SK-N-SH (cell line): ENCODE measurements around the gene C17orf75. TPM values are rescaled to one million over a fixed set of nuclear protein-coding genes. Genes with fewer than 3 reads are reported as not detected.
A peak's percentile ranks its signal among the peaks of the same experiment; 100 is the strongest.

Experiments used
- CTCF ChIA-PET: fragments of 300-600, 350-600 bp; formaldehyde crosslinking; extraction: SDS; loops from one replicate; lab custom pipeline; 2021; lab: Yijun Ruan, JAX
- POLR2A ChIA-PET: fragments of 350-600 bp; sonication (Branson Sonifier 250); formaldehyde crosslinking; extraction: SDS; loops from one replicate; lab custom pipeline; 2020; ENCODE audit warnings: antibody characterized with exemption, inconsistent platforms; lab: Yijun Ruan, JAX
- DNase-seq: peaks from one replicate; pipeline ENCODE4 v3.0.0; 2012
- H2AFZ ChIP-seq: fragments of 200-600 bp; sonication (generic); 2 replicates; pipeline ENCODE4 v1.8.1; 2016; ENCODE audit warnings: antibody characterized with exemption, mild to moderate bottlenecking, low read depth
- H3F3A ChIP-seq: fragments of 200-600 bp; sonication (generic); replicated peaks from 2 replicates; pipeline ENCODE3; 2016; ENCODE audit warnings: antibody characterized with exemption, mild to moderate bottlenecking; ENCODE audit not compliant: insufficient read depth
- H3K27ac ChIP-seq, 2 experiments: fragments of 200-500 bp in 1 of 2; fragments of 200-600 bp in 1 of 2; sonication (Bioruptor generic) in 1 of 2; sonication (generic), shearing (Covaris generic) in 1 of 2; 2 replicates each; pipeline versions ENCODE4 v1.5.1 to v1.6.1; 2014 to 2016; ENCODE audit warnings: low read depth in 2 of 2, inconsistent platforms in 1 of 2, low read length in 1 of 2, mild to moderate bottlenecking in 1 of 2, mixed read lengths in 1 of 2
- H3K27me3 ChIP-seq: fragments of 200-600 bp; sonication (generic), shearing (Covaris generic); 2 replicates; pipeline ENCODE4 v1.6.1; 2016; ENCODE audit warnings: mixed run types; ENCODE audit not compliant: insufficient read depth
- H3K36me3 ChIP-seq, 2 experiments: fragments of 200-500 bp in 1 of 2; fragments of 200-600 bp in 1 of 2; sonication (Bioruptor generic) in 1 of 2; sonication (generic) in 1 of 2; replicated peaks in 1 of 2; 2 replicates each; pipeline versions ENCODE3 to v1.5.1; 2014 to 2016; ENCODE audit warnings: low read length in 1 of 2, mild to moderate bottlenecking in 1 of 2; ENCODE audit not compliant: insufficient read depth in 2 of 2, control insufficient read depth in 1 of 2
- H3K4me1 ChIP-seq, 2 experiments: fragments of 200-500 bp in 1 of 2; fragments of 200-600 bp in 1 of 2; sonication (Bioruptor generic) in 1 of 2; sonication (generic), shearing (Covaris generic) in 1 of 2; 2 replicates each; pipeline versions ENCODE4 v1.5.1 to v1.6.1; 2014 to 2016; ENCODE audit warnings: low read depth in 1 of 2, low read length in 1 of 2, mixed run types in 1 of 2; ENCODE audit not compliant: insufficient read depth in 2 of 2, control insufficient read depth in 1 of 2
- H3K4me2 ChIP-seq: fragments of 200-600 bp; sonication (generic), shearing (Covaris generic); 2 replicates; pipeline ENCODE4 v1.6.1; 2017; ENCODE audit warnings: mixed run types
- H3K4me3 ChIP-seq, 2 experiments: fragments of 200-500 bp in 1 of 2; fragments of 200-600 bp in 1 of 2; sonication (Bioruptor generic) in 1 of 2; sonication (generic), shearing (Covaris generic) in 1 of 2; 2 replicates each; pipeline versions ENCODE4 v1.5.1 to v1.8.1; 2014 to 2016; ENCODE audit warnings: low read depth in 2 of 2, inconsistent platforms in 1 of 2, low read length in 1 of 2, mild to moderate bottlenecking in 1 of 2, mixed read lengths in 1 of 2, moderate library complexity in 1 of 2
- H3K79me2 ChIP-seq: fragments of 200-600 bp; sonication (generic); 2 replicates; pipeline ENCODE4 v1.8.1; 2017; ENCODE audit warnings: mild to moderate bottlenecking; ENCODE audit not compliant: insufficient read depth
- H3K9ac ChIP-seq: fragments of 200-600 bp; sonication (generic); 2 replicates; pipeline ENCODE4 v1.6.1; 2017; ENCODE audit warnings: mixed run types
- H3K9me2 ChIP-seq: fragments of 200-600 bp; sonication (generic); 2 replicates; pipeline ENCODE4 v1.6.1; 2017; ENCODE audit warnings: mixed run types
- H3K9me3 ChIP-seq: fragments of 200-600 bp; sonication (generic); 2 replicates; pipeline ENCODE4 v1.6.1; 2017; ENCODE audit warnings: mixed run types, mild to moderate bottlenecking, moderate library complexity
- H4K20me1 ChIP-seq: fragments of 200-600 bp; sonication (generic); 2 replicates; pipeline ENCODE4 v1.6.1; 2017; ENCODE audit warnings: mild to moderate bottlenecking, mixed run types; ENCODE audit not compliant: insufficient read depth
- CHD2 ChIP-seq: fragments of 150-350 bp; IDR thresholded peaks from 2 replicates; pipeline ENCODE4 v1.6.1; 2018; ENCODE audit warnings: low read length; ENCODE audit not compliant: partially characterized antibody
- CTCF ChIP-seq: fragments of 200-600 bp; sonication (generic); IDR thresholded peaks from 2 replicates; pipeline ENCODE4 v1.6.1; 2017; ENCODE audit warnings: antibody characterized with exemption, mild to moderate bottlenecking, moderate library complexity
- ELF1 ChIP-seq: IDR thresholded peaks from 2 replicates; pipeline ENCODE4 v1.4.0; 2012
- EP300 ChIP-seq, 2 experiments: IDR thresholded peaks; 2 replicates each; pipeline versions ENCODE4 v1.4.0 to v1.6.1; 2012; ENCODE audit warnings: borderline replicate concordance in 1 of 2, low read depth in 1 of 2, low read length in 1 of 2
- EZH2phosphoT487 ChIP-seq: fragments of 200-600 bp; sonication (generic); IDR thresholded peaks from 2 replicates; pipeline ENCODE4 v1.6.1; 2017; ENCODE audit warnings: low read depth, mixed run types, mild to moderate bottlenecking, antibody characterized with exemption, moderate library complexity, borderline replicate concordance
- FOSL2 ChIP-seq: IDR thresholded peaks from 2 replicates; pipeline ENCODE4 v1.4.0; 2012; ENCODE audit warnings: low read depth, mild to moderate bottlenecking, moderate library complexity, borderline replicate concordance
- FOXJ3 ChIP-seq: sonication (generic); formaldehyde crosslinking; IDR thresholded peaks from 2 replicates; pipeline ENCODE4 v1.5.1; 2020; ENCODE audit warnings: mild to moderate bottlenecking, missing genetic modification reagents
- GATA2 ChIP-seq: sonication (generic); formaldehyde crosslinking; IDR thresholded peaks from 2 replicates; pipeline ENCODE4 v1.5.0; 2020; ENCODE audit warnings: mild to moderate bottlenecking, missing genetic modification reagents
- JUND ChIP-seq: IDR thresholded peaks from 2 replicates; pipeline ENCODE4 v1.4.0; 2012
- MXI1 ChIP-seq: IDR thresholded peaks from 2 replicates; pipeline ENCODE4 v1.6.1; 2012; ENCODE audit warnings: mild to moderate bottlenecking, low read depth, low read length, improper control_type of control experiment
- NFIC ChIP-seq: IDR thresholded peaks from 2 replicates; pipeline ENCODE4 v1.4.0; 2012; ENCODE audit warnings: borderline replicate concordance
- NRF1 ChIP-seq: IDR thresholded peaks from 2 replicates; pipeline ENCODE4 v1.6.1; 2012; ENCODE audit warnings: low read depth, mild to moderate bottlenecking, low read length
- POLR2AphosphoS5 ChIP-seq: IDR thresholded peaks from 2 replicates; pipeline ENCODE4 v1.6.1; 2012; ENCODE audit warnings: low read depth, low read length
- RAD21 ChIP-seq: IDR thresholded peaks from 2 replicates; pipeline ENCODE4 v1.6.1; 2012; ENCODE audit warnings: mild to moderate bottlenecking, low read length
- SIN3A ChIP-seq: IDR thresholded peaks from 2 replicates; pipeline ENCODE4 v1.6.1; 2012; ENCODE audit warnings: low read depth, mild to moderate bottlenecking, low read length, moderate library complexity, borderline replicate concordance
- SMC3 ChIP-seq: IDR thresholded peaks from 2 replicates; pipeline ENCODE4 v1.6.1; 2012; ENCODE audit warnings: low read depth, low read length, improper control_type of control experiment
- USF1 ChIP-seq: IDR thresholded peaks from 2 replicates; pipeline ENCODE4 v1.4.0; 2012; ENCODE audit warnings: low read depth, borderline replicate concordance
- YY1 ChIP-seq: IDR thresholded peaks from 2 replicates; pipeline ENCODE4 v1.4.0; 2012; ENCODE audit warnings: low read depth, mild to moderate bottlenecking
- WGBS: methylation state at CpG from one replicate; pipeline ENCODE4 v1.1.6; 2017; ENCODE audit warnings: low lambda C conversion rate; 5-methylcytosine and 5-hydroxymethylcytosine counted together
- polyA plus RNA-seq, 3 experiments: library from polyadenylated mRNA; depleted of rRNA; stranded (reverse); fragments of >200 nt; gene quantifications; 2 replicates each; pipeline ENCODE4 v1.2.3, GENCODE V29; 2012
- TF ChIP-seq, protein P1 (sequence below): IDR thresholded peaks from 2 replicates; pipeline ENCODE4 v1.4.0; 2012; ENCODE audit warnings: low read depth

C17orf75 gene
- polyA plus RNA-seq, 1 of the 3 experiments (the other 2 are of a cell fraction) = 14.2 TPM

- Histone ChIP-seq H3K79me2 (no peaks in the 10 kb centered on the region), H3K9me3 (no peaks in the 10 kb centered on the region), H3K9me2 (no peaks in the 10 kb centered on the region), H3K36me3 (no peaks in the 10 kb centered on the region), H3K27me3 (no peaks in the 10 kb centered on the region), H3K27ac (peak overlapping the region in 1 of 2 experiments; percentile 60; a peak in 1 of 4 replicates), H3K4me1 (peaks cover 0 to 4% of the 10 kb centered on the region in 2 experiments; a peak in 1 of 4 replicates), H3K4me3 (no peak overlapping the region), H3K9ac (no peak overlapping the region), H3F3A (no peaks in the 10 kb centered on the region), H3K4me2 (no peak overlapping the region), H4K20me1 (no peaks in the 10 kb centered on the region), H2AFZ (no peak overlapping the region)
- ChIA-PET POLR2A (interaction anchor here (0.7 kb wide), 1 partner anchor 115 kb away, joined by 3 read pairs; no protein-coding TSS in a partner anchor), CTCF (interaction anchor here (0.6 to 3.5 kb wide), 5 partner anchors 9 to 58 kb away, joined by 3 to 19 read pairs (median 6); partner anchors contain the start of gene RHBDL3)
- no peak for TF ChIP-seq SIN3A
- TF ChIP-seq USF1 = no peak
- no peak for TF ChIP-seq RAD21
- TF ChIP-seq MXI1 = peak; percentile 44; the same call in 1 of the 2 replicates
- peak; percentile 72 for DNase-seq
- WGBS = 25% methylated on average over 9 of the region's 9 CpGs
Measured at GRCh38 chr17:32311028-32311536, 30.9 kb downstream of the C17orf75 start.

- Histone ChIP-seq H2AFZ (no peak overlapping the region), H3K9me3 (no peaks in the 10 kb centered on the region), H3K27ac (no peak overlapping the region), H3K4me2 (no peak overlapping the region), H3K9me2 (no peaks in the 10 kb centered on the region), H3K27me3 (no peaks in the 10 kb centered on the region), H4K20me1 (no peaks in the 10 kb centered on the region), H3F3A (no peaks in the 10 kb centered on the region), H3K9ac (no peak overlapping the region), H3K4me3 (no peak overlapping the region), H3K36me3 (no peaks in the 10 kb centered on the region), H3K4me1 (peaks cover 0 to 18% of the 10 kb centered on the region in 2 experiments; a peak in 1 of 4 replicates), H3K79me2 (no peaks in the 10 kb centered on the region)
- TF ChIP-seq CHD2 (no peak), EZH2phosphoT487 (no peak), POLR2AphosphoS5 (no peak), JUND (no peak)
- TF ChIP-seq, protein P1, sequence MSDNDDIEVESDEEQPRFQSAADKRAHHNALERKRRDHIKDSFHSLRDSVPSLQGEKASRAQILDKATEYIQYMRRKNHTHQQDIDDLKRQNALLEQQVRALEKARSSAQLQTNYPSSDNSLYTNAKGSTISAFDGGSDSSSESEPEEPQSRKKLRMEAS = no peak
- CTCF ChIA-PET = interaction anchor here (1.1 to 2.4 kb wide), 3 partner anchors 12 to 55 kb away, joined by 4 to 7 read pairs (median 6); no protein-coding TSS in a partner anchor
- 87% methylated on average over 4 of the region's 4 CpGs for WGBS
- POLR2A ChIA-PET = no interaction called here
- DNase-seq = no peak
Measured at GRCh38 chr17:32307658-32308057, 34.3 kb downstream of the C17orf75 start.

DNA sequence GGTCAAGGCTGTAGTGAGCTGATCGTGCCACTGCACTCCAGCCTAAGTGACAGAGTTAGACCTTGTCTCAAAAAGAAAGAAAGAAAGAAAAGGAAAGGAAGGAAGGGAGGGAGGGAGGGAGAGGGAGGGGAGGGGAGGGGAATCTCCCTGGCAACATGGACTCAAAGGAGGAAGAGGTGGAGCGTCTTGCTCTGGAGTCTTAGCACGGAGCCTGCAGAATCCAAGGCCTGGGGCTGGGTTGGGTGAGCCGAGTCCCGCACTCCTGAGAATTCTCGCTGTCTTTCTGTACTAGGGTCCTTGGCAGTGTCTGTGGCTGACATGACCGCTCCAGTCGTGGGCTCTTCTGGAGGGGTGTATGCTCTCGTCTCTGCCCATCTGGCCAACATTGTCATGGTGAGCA lies 36.9 kb downstream of the C17orf75 start:
- DNase-seq = no peak
- no peak overlapping the region for H3K4me2 ChIP-seq
- TF ChIP-seq EP300 (IDR thresholded peaks at IDR 0.05; ENCODE audit: borderline replicate concordance in 1 of 2, low read depth in 1 of 2, low read length in 1 of 2) (no peak), RAD21 (no peak), POLR2AphosphoS5 (no peak), YY1 (no peak), FOXJ3 (CRISPR knock-in tag) (no peak), ELF1 (no peak), CTCF (no peak), NFIC (no peak), SMC3 (no peak), SIN3A (no peak), GATA2 (no peak), CHD2 (no peak), FOSL2 (no peak), MXI1 (no peak), NRF1 (no peak)
- TF ChIP-seq, protein P1 = no peak

More for the DNA sequence above, 36.9 kb downstream of the C17orf75 start:
- no peaks in the 10 kb centered on the region for H3K79me2 ChIP-seq
- H3K27ac ChIP-seq = no peak overlapping the region
- H3K4me3 ChIP-seq = no peak overlapping the region
- H3K9ac ChIP-seq = no peak overlapping the region
- peaks cover 0 to 15% of the 10 kb centered on the region in 2 experiments; a peak in 1 of 4 replicates for H3K4me1 ChIP-seq
- H3K9me2 ChIP-seq = no peaks in the 10 kb centered on the region
- no peaks in the 10 kb centered on the region for H3K36me3 ChIP-seq
- no peaks in the 10 kb centered on the region for H4K20me1 ChIP-seq
- H3K27me3 ChIP-seq = no peaks in the 10 kb centered on the region
- no peaks in the 10 kb centered on the region for H3F3A ChIP-seq
- POLR2A ChIA-PET = no interaction called here
- no peaks in the 10 kb centered on the region for H3K9me3 ChIP-seq
- 80% methylated on average over 4 of the region's 9 CpGs for WGBS
- no peak overlapping the region for H2AFZ ChIP-seq
- CTCF ChIA-PET = interaction anchor here (1.6 to 2.7 kb wide), 2 partner anchors 20 to 52 kb away, joined by 3 to 9 read pairs; no protein-coding TSS in a partner anchor
